ENCODE data around the gene FIBCD1.

DNA sequence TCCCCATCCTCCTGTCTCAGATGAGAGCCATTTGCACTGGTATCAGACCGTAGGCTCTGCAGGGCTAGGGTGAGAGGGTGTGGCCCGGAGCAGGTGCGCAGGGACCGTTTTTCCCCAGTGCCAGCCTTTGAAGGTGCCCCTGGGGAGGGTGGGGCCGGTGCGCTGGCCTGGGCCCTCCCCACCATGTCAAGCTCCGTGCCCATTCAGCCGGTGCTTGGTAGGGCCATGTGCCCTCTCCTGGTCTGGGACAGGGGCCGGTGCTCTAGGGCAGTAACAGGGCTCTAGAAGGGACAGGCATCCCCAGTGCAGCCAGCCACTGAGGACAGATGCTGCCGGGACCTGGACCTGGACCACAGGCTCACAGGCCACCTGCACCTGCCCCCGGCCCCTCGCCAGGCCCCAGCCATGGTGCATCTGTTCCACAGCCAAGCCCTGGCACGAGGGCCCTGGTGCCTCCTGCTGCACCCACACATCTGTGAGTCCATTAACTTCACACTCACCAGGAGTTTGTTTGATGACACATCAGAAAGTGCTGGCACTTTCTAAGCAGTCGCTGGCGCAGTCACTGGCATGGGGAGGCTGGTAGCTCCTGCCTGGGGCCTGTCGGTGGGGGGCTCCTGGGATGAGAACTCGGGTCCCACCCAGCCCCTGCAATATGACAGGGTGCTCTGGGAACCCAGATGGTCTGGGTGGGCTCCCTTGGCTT lies 37.4 kb downstream of the FIBCD1 start:
- no peak for TF ChIP-seq EZH2 (IDR thresholded peaks at IDR 0.05; ENCODE audit: low read depth, unreplicated experiment)
- TF ChIP-seq, protein P1, sequence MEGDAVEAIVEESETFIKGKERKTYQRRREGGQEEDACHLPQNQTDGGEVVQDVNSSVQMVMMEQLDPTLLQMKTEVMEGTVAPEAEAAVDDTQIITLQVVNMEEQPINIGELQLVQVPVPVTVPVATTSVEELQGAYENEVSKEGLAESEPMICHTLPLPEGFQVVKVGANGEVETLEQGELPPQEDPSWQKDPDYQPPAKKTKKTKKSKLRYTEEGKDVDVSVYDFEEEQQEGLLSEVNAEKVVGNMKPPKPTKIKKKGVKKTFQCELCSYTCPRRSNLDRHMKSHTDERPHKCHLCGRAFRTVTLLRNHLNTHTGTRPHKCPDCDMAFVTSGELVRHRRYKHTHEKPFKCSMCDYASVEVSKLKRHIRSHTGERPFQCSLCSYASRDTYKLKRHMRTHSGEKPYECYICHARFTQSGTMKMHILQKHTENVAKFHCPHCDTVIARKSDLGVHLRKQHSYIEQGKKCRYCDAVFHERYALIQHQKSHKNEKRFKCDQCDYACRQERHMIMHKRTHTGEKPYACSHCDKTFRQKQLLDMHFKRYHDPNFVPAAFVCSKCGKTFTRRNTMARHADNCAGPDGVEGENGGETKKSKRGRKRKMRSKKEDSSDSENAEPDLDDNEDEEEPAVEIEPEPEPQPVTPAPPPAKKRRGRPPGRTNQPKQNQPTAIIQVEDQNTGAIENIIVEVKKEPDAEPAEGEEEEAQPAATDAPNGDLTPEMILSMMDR (conservative IDR thresholded peaks at IDR 0.05; ENCODE audit: low read depth in 2 of 2), result no peak
- TF ChIP-seq POLR2AphosphoS5 (IDR thresholded peaks at IDR 0.05; ENCODE audit: low read depth), result no peak
- no peak for TF ChIP-seq CREB1 (CRISPR knock-in tag; IDR thresholded peaks at IDR 0.05; ENCODE audit: low read depth)
- TF ChIP-seq, protein P2, sequence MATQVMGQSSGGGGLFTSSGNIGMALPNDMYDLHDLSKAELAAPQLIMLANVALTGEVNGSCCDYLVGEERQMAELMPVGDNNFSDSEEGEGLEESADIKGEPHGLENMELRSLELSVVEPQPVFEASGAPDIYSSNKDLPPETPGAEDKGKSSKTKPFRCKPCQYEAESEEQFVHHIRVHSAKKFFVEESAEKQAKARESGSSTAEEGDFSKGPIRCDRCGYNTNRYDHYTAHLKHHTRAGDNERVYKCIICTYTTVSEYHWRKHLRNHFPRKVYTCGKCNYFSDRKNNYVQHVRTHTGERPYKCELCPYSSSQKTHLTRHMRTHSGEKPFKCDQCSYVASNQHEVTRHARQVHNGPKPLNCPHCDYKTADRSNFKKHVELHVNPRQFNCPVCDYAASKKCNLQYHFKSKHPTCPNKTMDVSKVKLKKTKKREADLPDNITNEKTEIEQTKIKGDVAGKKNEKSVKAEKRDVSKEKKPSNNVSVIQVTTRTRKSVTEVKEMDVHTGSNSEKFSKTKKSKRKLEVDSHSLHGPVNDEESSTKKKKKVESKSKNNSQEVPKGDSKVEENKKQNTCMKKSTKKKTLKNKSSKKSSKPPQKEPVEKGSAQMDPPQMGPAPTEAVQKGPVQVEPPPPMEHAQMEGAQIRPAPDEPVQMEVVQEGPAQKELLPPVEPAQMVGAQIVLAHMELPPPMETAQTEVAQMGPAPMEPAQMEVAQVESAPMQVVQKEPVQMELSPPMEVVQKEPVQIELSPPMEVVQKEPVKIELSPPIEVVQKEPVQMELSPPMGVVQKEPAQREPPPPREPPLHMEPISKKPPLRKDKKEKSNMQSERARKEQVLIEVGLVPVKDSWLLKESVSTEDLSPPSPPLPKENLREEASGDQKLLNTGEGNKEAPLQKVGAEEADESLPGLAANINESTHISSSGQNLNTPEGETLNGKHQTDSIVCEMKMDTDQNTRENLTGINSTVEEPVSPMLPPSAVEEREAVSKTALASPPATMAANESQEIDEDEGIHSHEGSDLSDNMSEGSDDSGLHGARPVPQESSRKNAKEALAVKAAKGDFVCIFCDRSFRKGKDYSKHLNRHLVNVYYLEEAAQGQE (IDR thresholded peaks at IDR 0.05; ENCODE audit: unreplicated experiment), result no peak

Data from GM23338 (cell line).